ENCODE data around the gene MAFG. TPM values are rescaled to one million over a fixed set of nuclear protein-coding genes. Genes with fewer than 3 reads are reported as not detected.
A peak's percentile ranks its signal among the peaks of the same experiment; 100 is the strongest.

The MAFG gene
- total and polyA plus RNA-seq, 2 of the 13 experiments (the other 11 are each of a cell fraction or from before 2014, with no cell fraction given), result 14.5 to 20.0 TPM

DNA sequence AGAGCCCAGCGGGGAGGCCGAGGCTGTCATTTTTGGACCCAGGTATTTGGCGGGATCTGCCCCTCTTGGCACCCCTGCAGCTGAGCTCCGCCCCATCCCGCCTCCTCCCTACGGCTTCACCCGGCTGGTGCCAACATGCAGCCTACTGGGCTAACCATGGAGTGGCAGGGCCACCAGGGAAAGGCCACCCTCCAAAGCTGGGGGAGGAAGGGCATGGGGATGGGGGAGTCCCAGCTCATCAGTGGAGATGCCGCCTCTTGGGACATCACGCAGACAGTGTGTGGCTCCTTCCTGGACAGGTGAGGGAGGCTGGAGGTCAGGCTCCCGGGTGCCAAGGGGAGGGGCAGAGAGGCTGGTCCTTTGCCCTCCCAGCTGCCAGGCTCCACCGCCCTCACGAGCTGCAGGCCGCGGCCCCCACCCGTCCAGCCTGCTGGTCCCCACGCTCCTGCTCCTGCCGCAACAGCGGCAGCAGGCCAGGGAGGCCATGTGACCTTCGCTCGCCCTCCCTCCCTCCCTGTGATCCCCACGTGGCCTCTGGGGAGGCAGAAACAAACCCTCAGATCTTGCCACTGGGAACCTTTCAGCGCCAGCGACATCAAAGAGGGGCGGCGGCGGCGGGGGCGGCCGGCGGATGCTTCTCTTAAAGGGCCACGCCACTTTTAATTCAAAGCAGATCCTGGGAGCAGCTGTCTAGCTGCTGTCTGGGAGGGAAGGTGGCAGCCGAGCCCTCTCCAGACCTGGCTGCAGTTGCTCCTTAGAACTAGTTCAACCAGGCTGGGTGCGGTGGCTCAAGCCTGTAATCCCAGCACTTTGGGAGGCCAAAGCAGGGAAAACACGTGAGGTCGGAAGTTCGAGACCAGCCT is 40.2 kb upstream of the MAFG start (continued):
- TF ChIP-seq, protein P1, sequence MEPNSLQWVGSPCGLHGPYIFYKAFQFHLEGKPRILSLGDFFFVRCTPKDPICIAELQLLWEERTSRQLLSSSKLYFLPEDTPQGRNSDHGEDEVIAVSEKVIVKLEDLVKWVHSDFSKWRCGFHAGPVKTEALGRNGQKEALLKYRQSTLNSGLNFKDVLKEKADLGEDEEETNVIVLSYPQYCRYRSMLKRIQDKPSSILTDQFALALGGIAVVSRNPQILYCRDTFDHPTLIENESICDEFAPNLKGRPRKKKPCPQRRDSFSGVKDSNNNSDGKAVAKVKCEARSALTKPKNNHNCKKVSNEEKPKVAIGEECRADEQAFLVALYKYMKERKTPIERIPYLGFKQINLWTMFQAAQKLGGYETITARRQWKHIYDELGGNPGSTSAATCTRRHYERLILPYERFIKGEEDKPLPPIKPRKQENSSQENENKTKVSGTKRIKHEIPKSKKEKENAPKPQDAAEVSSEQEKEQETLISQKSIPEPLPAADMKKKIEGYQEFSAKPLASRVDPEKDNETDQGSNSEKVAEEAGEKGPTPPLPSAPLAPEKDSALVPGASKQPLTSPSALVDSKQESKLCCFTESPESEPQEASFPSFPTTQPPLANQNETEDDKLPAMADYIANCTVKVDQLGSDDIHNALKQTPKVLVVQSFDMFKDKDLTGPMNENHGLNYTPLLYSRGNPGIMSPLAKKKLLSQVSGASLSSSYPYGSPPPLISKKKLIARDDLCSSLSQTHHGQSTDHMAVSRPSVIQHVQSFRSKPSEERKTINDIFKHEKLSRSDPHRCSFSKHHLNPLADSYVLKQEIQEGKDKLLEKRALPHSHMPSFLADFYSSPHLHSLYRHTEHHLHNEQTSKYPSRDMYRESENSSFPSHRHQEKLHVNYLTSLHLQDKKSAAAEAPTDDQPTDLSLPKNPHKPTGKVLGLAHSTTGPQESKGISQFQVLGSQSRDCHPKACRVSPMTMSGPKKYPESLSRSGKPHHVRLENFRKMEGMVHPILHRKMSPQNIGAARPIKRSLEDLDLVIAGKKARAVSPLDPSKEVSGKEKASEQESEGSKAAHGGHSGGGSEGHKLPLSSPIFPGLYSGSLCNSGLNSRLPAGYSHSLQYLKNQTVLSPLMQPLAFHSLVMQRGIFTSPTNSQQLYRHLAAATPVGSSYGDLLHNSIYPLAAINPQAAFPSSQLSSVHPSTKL (CRISPR knock-in tag; IDR thresholded peaks at IDR 0.05), result peak; percentile 88
- TF ChIP-seq ZNF143 (CRISPR knock-in tag; IDR thresholded peaks at IDR 0.05) (peak; percentile 62; the same call in 1 of the 2 replicates), ZNF382 (CRISPR knock-in tag; IDR thresholded peaks at IDR 0.05; ENCODE audit: borderline replicate concordance) (no peak), DR1 (CRISPR knock-in tag; IDR thresholded peaks at IDR 0.05) (peak; percentile 83), NCOA2 (CRISPR knock-in tag; IDR thresholded peaks at IDR 0.05) (peak; percentile 93), BHLHE40 (IDR thresholded peaks at IDR 0.05; ENCODE audit: low read length) (peak; percentile 80), GATA4 (IDR thresholded peaks at IDR 0.05; ENCODE audit: borderline replicate concordance, low read depth) (peak; percentile 72; the same call in 1 of the 2 replicates), ZNF18 (CRISPR knock-in tag; IDR thresholded peaks at IDR 0.05; ENCODE audit: insufficient replicate concordance) (no peak), SUZ12 (IDR thresholded peaks at IDR 0.05; ENCODE audit: low read depth, low read length) (no peak), ZBTB38 (CRISPR knock-in tag; IDR thresholded peaks at IDR 0.05) (peak; percentile 98), ZSCAN12 (CRISPR knock-in tag; IDR thresholded peaks at IDR 0.05) (peak; percentile 86; the same call in 1 of the 2 replicates), GTF3A (CRISPR knock-in tag; conservative IDR thresholded peaks at IDR 0.05) (0 out of 2 replicates have a peak, but pooled peaks have one; percentile 70), ATM (IDR thresholded peaks at IDR 0.05; ENCODE audit: borderline replicate concordance) (no peak), TMF1 (CRISPR knock-in tag; IDR thresholded peaks at IDR 0.05; ENCODE audit: low read depth) (peak; percentile 52; the same call in 1 of the 2 replicates), TBX2 (CRISPR knock-in tag; IDR thresholded peaks at IDR 0.05; ENCODE audit: borderline replicate concordance) (peak; percentile 98)
- TF ChIP-seq, protein P2, sequence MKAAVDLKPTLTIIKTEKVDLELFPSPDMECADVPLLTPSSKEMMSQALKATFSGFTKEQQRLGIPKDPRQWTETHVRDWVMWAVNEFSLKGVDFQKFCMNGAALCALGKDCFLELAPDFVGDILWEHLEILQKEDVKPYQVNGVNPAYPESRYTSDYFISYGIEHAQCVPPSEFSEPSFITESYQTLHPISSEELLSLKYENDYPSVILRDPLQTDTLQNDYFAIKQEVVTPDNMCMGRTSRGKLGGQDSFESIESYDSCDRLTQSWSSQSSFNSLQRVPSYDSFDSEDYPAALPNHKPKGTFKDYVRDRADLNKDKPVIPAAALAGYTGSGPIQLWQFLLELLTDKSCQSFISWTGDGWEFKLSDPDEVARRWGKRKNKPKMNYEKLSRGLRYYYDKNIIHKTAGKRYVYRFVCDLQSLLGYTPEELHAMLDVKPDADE (CRISPR knock-in tag; IDR thresholded peaks at IDR 0.05), result peak; percentile 46; the same call in 1 of the 2 replicates
- TF ChIP-seq, protein P3, sequence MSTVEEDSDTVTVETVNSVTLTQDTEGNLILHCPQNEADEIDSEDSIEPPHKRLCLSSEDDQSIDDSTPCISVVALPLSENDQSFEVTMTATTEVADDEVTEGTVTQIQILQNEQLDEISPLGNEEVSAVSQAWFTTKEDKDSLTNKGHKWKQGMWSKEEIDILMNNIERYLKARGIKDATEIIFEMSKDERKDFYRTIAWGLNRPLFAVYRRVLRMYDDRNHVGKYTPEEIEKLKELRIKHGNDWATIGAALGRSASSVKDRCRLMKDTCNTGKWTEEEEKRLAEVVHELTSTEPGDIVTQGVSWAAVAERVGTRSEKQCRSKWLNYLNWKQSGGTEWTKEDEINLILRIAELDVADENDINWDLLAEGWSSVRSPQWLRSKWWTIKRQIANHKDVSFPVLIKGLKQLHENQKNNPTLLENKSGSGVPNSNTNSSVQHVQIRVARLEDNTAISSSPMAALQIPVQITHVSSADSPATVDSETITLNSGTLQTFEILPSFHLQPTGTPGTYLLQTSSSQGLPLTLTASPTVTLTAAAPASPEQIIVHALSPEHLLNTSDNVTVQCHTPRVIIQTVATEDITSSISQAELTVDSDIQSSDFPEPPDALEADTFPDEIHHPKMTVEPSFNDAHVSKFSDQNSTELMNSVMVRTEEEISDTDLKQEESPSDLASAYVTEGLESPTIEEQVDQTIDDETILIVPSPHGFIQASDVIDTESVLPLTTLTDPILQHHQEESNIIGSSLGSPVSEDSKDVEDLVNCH (CRISPR knock-in tag; IDR thresholded peaks at IDR 0.05), result no peak

Measured in HepG2 (cell line).